WTC11 (cell line): ENCODE measurements around the gene KDM4C. TPM values are rescaled to one million over a fixed set of nuclear protein-coding genes. Genes with fewer than 3 reads are reported as not detected.
A peak's percentile ranks its signal among the peaks of the same experiment; 100 is the strongest.

Source experiments
- ATAC-seq: fragments of 200-7000 bp; cut with Tn5 transposase; 2 replicates; pipeline ENCODE4 v1.10.0; 2021; ENCODE audit warnings: mild to moderate bottlenecking, moderate library complexity
- CTCF ChIA-PET: fragments of 300-600 bp; sonication (Branson Sonifier 250); formaldehyde crosslinking; loops from one replicate; lab custom pipeline; 2021; ENCODE audit warnings: antibody characterized with exemption; lab: Charles Lee
- POLR2A ChIA-PET: fragments of 350-600 bp; sonication (Branson Sonifier 250); formaldehyde crosslinking; loops from one replicate; lab custom pipeline; 2021; ENCODE audit warnings: antibody characterized with exemption; lab: Charles Lee
- DNase-seq: peaks from one replicate; pipeline ENCODE4 v3.0.0; 2021; ENCODE audit warnings: low spot score
- H3K27ac Mint-ChIP-seq: 2 replicates; pipeline ENCODE4 v1.8.0; 2021; ENCODE audit warnings: mixed read lengths
- H3K27me3 Mint-ChIP-seq: 2 replicates; pipeline ENCODE4 v1.8.0; 2021; ENCODE audit warnings: low read depth, mild to moderate bottlenecking, moderate library complexity, mixed read lengths
- H3K36me3 Mint-ChIP-seq: 2 replicates; pipeline ENCODE4 v1.8.0; 2021; ENCODE audit warnings: mixed read lengths
- H3K4me1 Mint-ChIP-seq: 2 replicates; pipeline ENCODE4 v1.8.0; 2022; ENCODE audit warnings: mixed read lengths
- H3K4me3 Mint-ChIP-seq: 2 replicates; pipeline ENCODE4 v1.8.0; 2021; ENCODE audit warnings: mild to moderate bottlenecking, moderate library complexity, mixed read lengths
- H3K9me3 Mint-ChIP-seq: 2 replicates; pipeline ENCODE4 v1.8.0; 2021; ENCODE audit warnings: mixed read lengths
- CBFB ChIP-seq: sonication (generic); formaldehyde crosslinking; IDR thresholded peaks from 2 replicates; pipeline ENCODE4 v1.8.1; 2022; ENCODE audit warnings: mild to moderate bottlenecking, low read depth, missing genetic modification reagents
- CREB1 ChIP-seq: sonication (generic); formaldehyde crosslinking; IDR thresholded peaks from 2 replicates; pipeline ENCODE4 v1.8.0; 2023; ENCODE audit warnings: mild to moderate bottlenecking, missing genetic modification reagents
- GABPB1 ChIP-seq: sonication (generic); formaldehyde crosslinking; IDR thresholded peaks from 2 replicates; pipeline ENCODE4 v1.8.1; 2023; ENCODE audit warnings: mild to moderate bottlenecking, missing genetic modification reagents
- PRRX2 ChIP-seq: fragments of 250-450 bp; sonication (Bioruptor Pico); IDR thresholded peaks from 2 replicates; pipeline ENCODE4 v1.8.0; 2021; ENCODE audit warnings: mild to moderate bottlenecking
- RELA ChIP-seq: sonication (generic); formaldehyde crosslinking; IDR thresholded peaks from 2 replicates; pipeline ENCODE4 v1.8.1; 2022; ENCODE audit warnings: missing genetic modification reagents, mild to moderate bottlenecking, borderline replicate concordance
- RORB ChIP-seq: fragments of 250-450 bp; sonication (Bioruptor Pico); IDR thresholded peaks from 2 replicates; pipeline ENCODE4 v1.9.0; 2021; ENCODE audit warnings: mild to moderate bottlenecking
- SMAD3 ChIP-seq: sonication (generic); formaldehyde crosslinking; IDR thresholded peaks from 2 replicates; pipeline ENCODE4 v1.8.0; 2022; ENCODE audit warnings: missing genetic modification reagents, mild to moderate bottlenecking, borderline replicate concordance
- SOX15 ChIP-seq: fragments of 250-450 bp; sonication (Bioruptor Pico); IDR thresholded peaks from 2 replicates; pipeline ENCODE4 v1.9.0; 2021; ENCODE audit warnings: mild to moderate bottlenecking
- TEAD1 ChIP-seq: sonication (generic); formaldehyde crosslinking; IDR thresholded peaks from 2 replicates; pipeline ENCODE4 v1.8.0; 2022; ENCODE audit warnings: mild to moderate bottlenecking, missing genetic modification reagents
- ZNF138 ChIP-seq: sonication (generic); formaldehyde crosslinking; conservative IDR thresholded peaks from 2 replicates; pipeline ENCODE4 v1.8.1; 2022; ENCODE audit warnings: mild to moderate bottlenecking, moderate library complexity, missing genetic modification reagents
- ZNF263 ChIP-seq: sonication (generic); formaldehyde crosslinking; IDR thresholded peaks from 2 replicates; pipeline ENCODE4 v1.8.1; 2022; ENCODE audit warnings: low read depth, mild to moderate bottlenecking, moderate library complexity, missing genetic modification reagents
- ZNF423 ChIP-seq: fragments of 250-450 bp; sonication (Bioruptor Pico); IDR thresholded peaks from 2 replicates; pipeline ENCODE4 v2.1.2; 2022; ENCODE audit warnings: mild to moderate bottlenecking, moderate library complexity
- total RNA-seq: library from RNA; stranded (reverse); gene quantifications from 3 replicates; pipeline ENCODE4 v1.2.3, GENCODE V29; 2021
- TF ChIP-seq, protein P1 (sequence below): sonication (generic); formaldehyde crosslinking; IDR thresholded peaks from 2 replicates; pipeline ENCODE4 v1.8.0; 2023; ENCODE audit warnings: missing genetic modification reagents
- TF ChIP-seq, protein P2 (sequence below): fragments of 250-450 bp; sonication (Bioruptor Pico); IDR thresholded peaks from 2 replicates; pipeline ENCODE4 v1.9.0; 2021; ENCODE audit warnings: mild to moderate bottlenecking
- TF ChIP-seq, protein P3 (sequence below): fragments of 250-450 bp; sonication (Bioruptor Pico); IDR thresholded peaks from 2 replicates; pipeline ENCODE4 v1.9.0; 2021; ENCODE audit warnings: moderate library complexity, mild to moderate bottlenecking, inconsistent platforms, borderline replicate concordance
- TF ChIP-seq, protein P4 (sequence below): sonication (generic); formaldehyde crosslinking; IDR thresholded peaks from 2 replicates; pipeline ENCODE4 v1.8.1; 2022; ENCODE audit warnings: mild to moderate bottlenecking, moderate library complexity, missing genetic modification reagents
- TF ChIP-seq, protein P5 (sequence below): sonication (generic); formaldehyde crosslinking; IDR thresholded peaks from 2 replicates; pipeline ENCODE4 v1.8.0; 2023; ENCODE audit warnings: missing genetic modification reagents, mild to moderate bottlenecking, borderline replicate concordance
- TF ChIP-seq, protein P6 (sequence below): sonication (generic); formaldehyde crosslinking; IDR thresholded peaks from 2 replicates; pipeline ENCODE4 v1.8.1; 2023; ENCODE audit warnings: mild to moderate bottlenecking, moderate library complexity, missing genetic modification reagents

The KDM4C gene
- total RNA-seq, 1 experiment from 2014 or later = 29.2 TPM

DNA sequence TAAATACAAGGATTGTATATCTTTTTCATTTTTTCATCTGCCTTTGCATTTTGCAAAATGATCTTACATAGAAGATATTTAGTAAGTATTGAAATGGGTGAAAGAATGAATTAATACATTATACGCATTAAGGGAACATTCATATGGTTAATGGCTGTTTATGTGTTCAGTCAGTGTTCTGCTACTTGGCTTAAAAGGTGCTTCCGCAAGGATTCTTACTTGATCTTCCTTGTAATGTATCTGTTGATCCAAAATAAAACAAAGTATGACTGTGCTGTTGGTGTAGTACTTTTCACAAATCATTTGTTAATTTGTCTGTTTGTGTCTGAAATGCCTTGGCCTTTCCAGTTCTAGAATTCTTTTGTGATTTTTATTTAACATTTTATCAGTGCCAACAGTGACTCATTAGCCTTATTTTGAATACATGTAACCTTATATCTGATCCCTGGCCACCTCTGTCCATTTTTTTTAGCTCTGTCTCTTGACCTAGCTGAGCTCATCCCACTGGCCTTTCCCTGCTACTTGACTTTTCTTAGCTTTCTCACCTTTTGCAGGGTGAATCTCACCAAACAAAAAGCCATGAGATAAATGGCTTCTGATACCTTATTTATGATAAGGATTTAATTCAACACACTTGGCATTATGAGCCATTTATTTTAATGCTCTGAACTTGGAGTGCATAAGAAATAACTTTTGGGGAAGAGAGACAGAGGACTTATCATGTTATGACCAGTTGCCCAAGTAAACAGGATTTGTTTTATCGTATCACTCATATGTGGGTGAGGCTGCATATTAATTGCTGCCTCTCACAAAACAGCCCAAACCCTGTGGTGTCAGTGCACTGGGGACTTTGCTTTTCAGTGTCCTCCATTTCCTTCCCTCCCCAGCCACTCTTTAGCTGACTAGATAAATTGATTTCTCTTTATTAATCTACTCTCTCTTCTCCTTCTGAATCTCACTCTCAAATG is 340.3 kb downstream of the KDM4C start:
- no peak overlapping the region for H3K27ac Mint-ChIP-seq
- DNase-seq = no peak
- H3K9me3 Mint-ChIP-seq = peaks cover 12% of the 10 kb centered on the region

DNA sequence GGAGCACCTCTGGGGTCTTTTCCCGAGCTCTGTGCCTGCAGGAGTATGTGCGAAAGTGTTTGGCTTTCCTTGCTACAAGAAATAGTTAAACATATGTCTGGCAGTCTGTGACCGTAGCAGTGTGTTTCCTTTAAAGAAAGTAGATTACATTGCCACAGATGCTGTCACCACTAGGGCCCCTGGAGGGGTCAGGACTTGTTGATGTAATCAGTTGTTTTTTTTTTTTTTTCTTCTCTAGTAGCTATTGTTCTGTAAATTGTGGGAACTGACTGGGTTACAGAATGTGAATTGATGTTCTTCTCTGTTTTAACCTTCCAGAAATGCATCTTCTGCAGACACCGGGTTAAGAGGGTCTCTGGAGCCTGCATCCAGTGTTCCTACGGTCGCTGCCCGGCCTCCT is 345.6 kb downstream of the KDM4C start:
- ChIA-PET POLR2A (no interaction called here), CTCF (interaction anchor here (0.5 to 0.7 kb wide), 4 partner anchors 40 to 254 kb away, joined by 3 read pairs; no protein-coding TSS in a partner anchor)
- DNase-seq (no peak), ATAC-seq (peak; percentile 74)
- Mint-ChIP-seq H3K36me3 (peaks cover 19% of the 10 kb centered on the region), H3K9me3 (peaks cover 12% of the 10 kb centered on the region), H3K4me1 (peaks cover 18% of the 10 kb centered on the region), H3K27me3 (no peaks in the 10 kb centered on the region), H3K27ac (no peak overlapping the region), H3K4me3 (no peak overlapping the region)
- TF ChIP-seq, protein P1, sequence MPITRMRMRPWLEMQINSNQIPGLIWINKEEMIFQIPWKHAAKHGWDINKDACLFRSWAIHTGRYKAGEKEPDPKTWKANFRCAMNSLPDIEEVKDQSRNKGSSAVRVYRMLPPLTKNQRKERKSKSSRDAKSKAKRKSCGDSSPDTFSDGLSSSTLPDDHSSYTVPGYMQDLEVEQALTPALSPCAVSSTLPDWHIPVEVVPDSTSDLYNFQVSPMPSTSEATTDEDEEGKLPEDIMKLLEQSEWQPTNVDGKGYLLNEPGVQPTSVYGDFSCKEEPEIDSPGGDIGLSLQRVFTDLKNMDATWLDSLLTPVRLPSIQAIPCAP = no peak
- TF ChIP-seq, protein P2, sequence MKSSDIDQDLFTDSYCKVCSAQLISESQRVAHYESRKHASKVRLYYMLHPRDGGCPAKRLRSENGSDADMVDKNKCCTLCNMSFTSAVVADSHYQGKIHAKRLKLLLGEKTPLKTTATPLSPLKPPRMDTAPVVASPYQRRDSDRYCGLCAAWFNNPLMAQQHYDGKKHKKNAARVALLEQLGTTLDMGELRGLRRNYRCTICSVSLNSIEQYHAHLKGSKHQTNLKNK (CRISPR knock-in tag) = no peak
- TF ChIP-seq, protein P3, sequence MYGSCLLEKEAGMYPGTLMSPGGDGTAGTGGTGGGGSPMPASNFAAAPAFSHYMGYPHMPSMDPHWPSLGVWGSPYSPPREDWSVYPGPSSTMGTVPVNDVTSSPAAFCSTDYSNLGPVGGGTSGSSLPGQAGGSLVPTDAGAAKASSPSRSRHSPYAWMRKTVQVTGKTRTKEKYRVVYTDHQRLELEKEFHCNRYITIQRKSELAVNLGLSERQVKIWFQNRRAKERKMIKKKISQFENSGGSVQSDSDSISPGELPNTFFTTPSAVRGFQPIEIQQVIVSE (CRISPR knock-in tag) = no peak
- TF ChIP-seq TEAD1 (CRISPR knock-in tag) (no peak), PRRX2 (CRISPR knock-in tag) (no peak), CBFB (CRISPR knock-in tag) (no peak), RORB (CRISPR knock-in tag) (no peak), RELA (CRISPR knock-in tag) (no peak), CREB1 (no peak), SMAD3 (CRISPR knock-in tag) (no peak), ZNF263 (no peak), SOX15 (CRISPR knock-in tag) (no peak), ZNF138 (CRISPR knock-in tag) (no peak), GABPB1 (CRISPR knock-in tag) (no peak), ZNF423 (CRISPR knock-in tag) (no peak)
- TF ChIP-seq, protein P4, sequence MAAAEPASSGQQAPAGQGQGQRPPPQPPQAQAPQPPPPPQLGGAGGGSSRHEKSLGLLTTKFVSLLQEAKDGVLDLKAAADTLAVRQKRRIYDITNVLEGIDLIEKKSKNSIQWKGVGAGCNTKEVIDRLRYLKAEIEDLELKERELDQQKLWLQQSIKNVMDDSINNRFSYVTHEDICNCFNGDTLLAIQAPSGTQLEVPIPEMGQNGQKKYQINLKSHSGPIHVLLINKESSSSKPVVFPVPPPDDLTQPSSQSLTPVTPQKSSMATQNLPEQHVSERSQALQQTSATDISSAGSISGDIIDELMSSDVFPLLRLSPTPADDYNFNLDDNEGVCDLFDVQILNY (CRISPR knock-in tag) = no peak
- TF ChIP-seq, protein P5, sequence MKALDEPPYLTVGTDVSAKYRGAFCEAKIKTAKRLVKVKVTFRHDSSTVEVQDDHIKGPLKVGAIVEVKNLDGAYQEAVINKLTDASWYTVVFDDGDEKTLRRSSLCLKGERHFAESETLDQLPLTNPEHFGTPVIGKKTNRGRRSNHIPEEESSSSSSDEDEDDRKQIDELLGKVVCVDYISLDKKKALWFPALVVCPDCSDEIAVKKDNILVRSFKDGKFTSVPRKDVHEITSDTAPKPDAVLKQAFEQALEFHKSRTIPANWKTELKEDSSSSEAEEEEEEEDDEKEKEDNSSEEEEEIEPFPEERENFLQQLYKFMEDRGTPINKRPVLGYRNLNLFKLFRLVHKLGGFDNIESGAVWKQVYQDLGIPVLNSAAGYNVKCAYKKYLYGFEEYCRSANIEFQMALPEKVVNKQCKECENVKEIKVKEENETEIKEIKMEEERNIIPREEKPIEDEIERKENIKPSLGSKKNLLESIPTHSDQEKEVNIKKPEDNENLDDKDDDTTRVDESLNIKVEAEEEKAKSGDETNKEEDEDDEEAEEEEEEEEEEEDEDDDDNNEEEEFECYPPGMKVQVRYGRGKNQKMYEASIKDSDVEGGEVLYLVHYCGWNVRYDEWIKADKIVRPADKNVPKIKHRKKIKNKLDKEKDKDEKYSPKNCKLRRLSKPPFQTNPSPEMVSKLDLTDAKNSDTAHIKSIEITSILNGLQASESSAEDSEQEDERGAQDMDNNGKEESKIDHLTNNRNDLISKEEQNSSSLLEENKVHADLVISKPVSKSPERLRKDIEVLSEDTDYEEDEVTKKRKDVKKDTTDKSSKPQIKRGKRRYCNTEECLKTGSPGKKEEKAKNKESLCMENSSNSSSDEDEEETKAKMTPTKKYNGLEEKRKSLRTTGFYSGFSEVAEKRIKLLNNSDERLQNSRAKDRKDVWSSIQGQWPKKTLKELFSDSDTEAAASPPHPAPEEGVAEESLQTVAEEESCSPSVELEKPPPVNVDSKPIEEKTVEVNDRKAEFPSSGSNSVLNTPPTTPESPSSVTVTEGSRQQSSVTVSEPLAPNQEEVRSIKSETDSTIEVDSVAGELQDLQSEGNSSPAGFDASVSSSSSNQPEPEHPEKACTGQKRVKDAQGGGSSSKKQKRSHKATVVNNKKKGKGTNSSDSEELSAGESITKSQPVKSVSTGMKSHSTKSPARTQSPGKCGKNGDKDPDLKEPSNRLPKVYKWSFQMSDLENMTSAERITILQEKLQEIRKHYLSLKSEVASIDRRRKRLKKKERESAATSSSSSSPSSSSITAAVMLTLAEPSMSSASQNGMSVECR (CRISPR knock-in tag) = no peak

More for the DNA sequence above, 340.3 kb downstream of the KDM4C start:
- TF ChIP-seq, protein P6, sequence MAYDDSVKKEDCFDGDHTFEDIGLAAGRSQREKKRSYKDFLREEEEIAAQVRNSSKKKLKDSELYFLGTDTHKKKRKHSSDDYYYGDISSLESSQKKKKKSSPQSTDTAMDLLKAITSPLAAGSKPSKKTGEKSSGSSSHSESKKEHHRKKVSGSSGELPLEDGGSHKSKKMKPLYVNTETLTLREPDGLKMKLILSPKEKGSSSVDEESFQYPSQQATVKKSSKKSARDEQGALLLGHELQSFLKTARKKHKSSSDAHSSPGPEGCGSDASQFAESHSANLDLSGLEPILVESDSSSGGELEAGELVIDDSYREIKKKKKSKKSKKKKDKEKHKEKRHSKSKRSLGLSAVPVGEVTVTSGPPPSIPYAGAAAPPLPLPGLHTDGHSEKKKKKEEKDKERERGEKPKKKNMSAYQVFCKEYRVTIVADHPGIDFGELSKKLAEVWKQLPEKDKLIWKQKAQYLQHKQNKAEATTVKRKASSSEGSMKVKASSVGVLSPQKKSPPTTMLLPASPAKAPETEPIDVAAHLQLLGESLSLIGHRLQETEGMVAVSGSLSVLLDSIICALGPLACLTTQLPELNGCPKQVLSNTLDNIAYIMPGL (CRISPR knock-in tag) = no peak
- no peak for TF ChIP-seq RELA (CRISPR knock-in tag)
- no peak overlapping the region for H3K4me3 Mint-ChIP-seq
- H3K36me3 Mint-ChIP-seq = peaks cover 13% of the 10 kb centered on the region
- ChIA-PET CTCF (no interaction called here), POLR2A (no interaction called here)
- peaks cover 16% of the 10 kb centered on the region for H3K4me1 Mint-ChIP-seq
- no peak for ATAC-seq
- no peaks in the 10 kb centered on the region for H3K27me3 Mint-ChIP-seq
